ENCODE data around the gene SHISA9.

The SHISA9 gene

GRCh38 chr16:13118091-13118490 lies 216.7 kb downstream of the SHISA9 start:
- no peaks in the 10 kb centered on the region for H3K9me3 ChIP-seq (ENCODE audit: control insufficient read depth, insufficient read depth, low read length)
- no peaks in the 10 kb centered on the region for H3K79me2 ChIP-seq (ENCODE audit: control insufficient read depth, low read length)
- H3K27me3 ChIP-seq (ENCODE audit: control insufficient read depth, low read length) = no peaks in the 10 kb centered on the region
- no peaks in the 10 kb centered on the region for H3K9me2 ChIP-seq (replicated peaks; ENCODE audit: control insufficient read depth, low read length)
- TF ChIP-seq, protein P1, sequence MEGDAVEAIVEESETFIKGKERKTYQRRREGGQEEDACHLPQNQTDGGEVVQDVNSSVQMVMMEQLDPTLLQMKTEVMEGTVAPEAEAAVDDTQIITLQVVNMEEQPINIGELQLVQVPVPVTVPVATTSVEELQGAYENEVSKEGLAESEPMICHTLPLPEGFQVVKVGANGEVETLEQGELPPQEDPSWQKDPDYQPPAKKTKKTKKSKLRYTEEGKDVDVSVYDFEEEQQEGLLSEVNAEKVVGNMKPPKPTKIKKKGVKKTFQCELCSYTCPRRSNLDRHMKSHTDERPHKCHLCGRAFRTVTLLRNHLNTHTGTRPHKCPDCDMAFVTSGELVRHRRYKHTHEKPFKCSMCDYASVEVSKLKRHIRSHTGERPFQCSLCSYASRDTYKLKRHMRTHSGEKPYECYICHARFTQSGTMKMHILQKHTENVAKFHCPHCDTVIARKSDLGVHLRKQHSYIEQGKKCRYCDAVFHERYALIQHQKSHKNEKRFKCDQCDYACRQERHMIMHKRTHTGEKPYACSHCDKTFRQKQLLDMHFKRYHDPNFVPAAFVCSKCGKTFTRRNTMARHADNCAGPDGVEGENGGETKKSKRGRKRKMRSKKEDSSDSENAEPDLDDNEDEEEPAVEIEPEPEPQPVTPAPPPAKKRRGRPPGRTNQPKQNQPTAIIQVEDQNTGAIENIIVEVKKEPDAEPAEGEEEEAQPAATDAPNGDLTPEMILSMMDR (IDR thresholded peaks at IDR 0.05; ENCODE audit: low read depth, low read length, poor library complexity, severe bottlenecking) = no peak
- TF ChIP-seq EZH2phosphoT487 (IDR thresholded peaks at IDR 0.05; ENCODE audit: borderline replicate concordance, low read length) = no peak
- no peaks in the 10 kb centered on the region for H3F3A ChIP-seq (ENCODE audit: control insufficient read depth, insufficient read depth)
- no peak overlapping the region for H3K27ac ChIP-seq (ENCODE audit: low read depth, low read length)
- no peak overlapping the region for H3K4me2 ChIP-seq (ENCODE audit: low read length)
- no peak overlapping the region for H3K4me3 ChIP-seq (ENCODE audit: low read length)
- H4K20me1 ChIP-seq (ENCODE audit: control insufficient read depth, insufficient read depth, low read depth, low read length) = no peaks in the 10 kb centered on the region
- no peaks in the 10 kb centered on the region for H3K4me1 ChIP-seq (ENCODE audit: control insufficient read depth, low read length)
- H3K36me3 ChIP-seq (ENCODE audit: control insufficient read depth, low read length) = no peaks in the 10 kb centered on the region

DNA sequence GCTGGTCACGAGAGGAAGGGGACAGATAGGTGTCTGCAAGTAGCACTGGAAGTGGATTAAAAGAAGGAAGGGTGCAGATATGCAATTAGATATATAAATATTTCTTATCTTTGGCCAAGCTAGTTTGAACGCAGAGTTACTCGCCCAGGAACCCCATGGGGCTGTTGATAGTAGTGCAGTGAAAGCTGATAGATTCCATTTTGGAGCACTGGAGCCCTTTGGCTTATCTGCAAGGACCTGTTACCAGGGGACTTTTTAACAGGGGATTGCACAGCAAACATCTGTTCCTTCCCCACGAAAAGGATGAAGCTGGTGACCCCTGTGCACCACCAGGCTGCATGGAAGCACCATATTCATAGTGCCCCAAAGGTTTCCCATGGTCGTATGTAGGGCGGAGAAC lies 218.7 kb downstream of the SHISA9 start:
- H3F3A ChIP-seq (ENCODE audit: control insufficient read depth, insufficient read depth) = no peaks in the 10 kb centered on the region
- no peaks in the 10 kb centered on the region for H3K27me3 ChIP-seq (ENCODE audit: control insufficient read depth, low read length)
- no peaks in the 10 kb centered on the region for H4K20me1 ChIP-seq (ENCODE audit: control insufficient read depth, insufficient read depth, low read depth, low read length)
- H3K36me3 ChIP-seq (ENCODE audit: control insufficient read depth, low read length) = no peaks in the 10 kb centered on the region
- H3K9me2 ChIP-seq (replicated peaks; ENCODE audit: control insufficient read depth, low read length) = no peaks in the 10 kb centered on the region
- no peaks in the 10 kb centered on the region for H3K4me1 ChIP-seq (ENCODE audit: control insufficient read depth, low read length)
- no peak overlapping the region for H3K27ac ChIP-seq (ENCODE audit: low read depth, low read length)
- H3K9me3 ChIP-seq (ENCODE audit: control insufficient read depth, insufficient read depth, low read length) = no peaks in the 10 kb centered on the region
- H3K4me3 ChIP-seq (ENCODE audit: low read length) = no peak overlapping the region
- H3K4me2 ChIP-seq (ENCODE audit: low read length) = no peak overlapping the region
- no peaks in the 10 kb centered on the region for H3K79me2 ChIP-seq (ENCODE audit: control insufficient read depth, low read length)
- no peak for TF ChIP-seq EZH2phosphoT487 (IDR thresholded peaks at IDR 0.05; ENCODE audit: borderline replicate concordance, low read length)
- TF ChIP-seq, protein P1 (IDR thresholded peaks at IDR 0.05; ENCODE audit: low read depth, low read length, poor library complexity, severe bottlenecking) = no peak

DNA sequence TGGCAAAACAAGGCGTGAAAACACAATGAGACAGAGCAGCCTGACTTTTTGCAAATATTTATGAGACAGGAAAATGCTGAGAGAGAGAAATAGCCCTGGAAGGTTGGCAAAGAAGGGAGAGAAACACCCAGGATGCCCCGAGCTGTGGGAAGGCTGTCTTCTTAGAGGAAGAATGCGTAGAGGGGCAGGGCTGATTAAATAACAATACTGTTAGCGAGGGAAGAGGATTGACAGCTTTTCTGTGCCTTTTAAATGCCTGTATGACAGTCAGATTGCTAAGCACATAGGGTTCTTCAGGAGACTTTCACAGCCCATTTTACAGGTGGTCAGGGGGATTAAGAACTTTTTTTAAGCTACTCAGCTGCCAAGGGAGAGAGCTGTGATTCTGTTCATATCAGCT lies 219.2 kb downstream of the SHISA9 start:
- Histone ChIP-seq H4K20me1 (ENCODE audit: control insufficient read depth, insufficient read depth, low read depth, low read length) (no peaks in the 10 kb centered on the region), H3K4me2 (ENCODE audit: low read length) (no peak overlapping the region), H3K4me1 (ENCODE audit: control insufficient read depth, low read length) (no peaks in the 10 kb centered on the region), H3K9me3 (ENCODE audit: control insufficient read depth, insufficient read depth, low read length) (no peaks in the 10 kb centered on the region), H3K36me3 (ENCODE audit: control insufficient read depth, low read length) (no peaks in the 10 kb centered on the region), H3K9me2 (replicated peaks; ENCODE audit: control insufficient read depth, low read length) (no peaks in the 10 kb centered on the region), H3K4me3 (ENCODE audit: low read length) (no peak overlapping the region), H3F3A (ENCODE audit: control insufficient read depth, insufficient read depth) (no peaks in the 10 kb centered on the region), H3K79me2 (ENCODE audit: control insufficient read depth, low read length) (no peaks in the 10 kb centered on the region), H3K27me3 (ENCODE audit: control insufficient read depth, low read length) (no peaks in the 10 kb centered on the region), H3K27ac (ENCODE audit: low read depth, low read length) (no peak overlapping the region)
- TF ChIP-seq, protein P1 (IDR thresholded peaks at IDR 0.05; ENCODE audit: low read depth, low read length, poor library complexity, severe bottlenecking) = no peak
- no peak for TF ChIP-seq EZH2phosphoT487 (IDR thresholded peaks at IDR 0.05; ENCODE audit: borderline replicate concordance, low read length)

DNA sequence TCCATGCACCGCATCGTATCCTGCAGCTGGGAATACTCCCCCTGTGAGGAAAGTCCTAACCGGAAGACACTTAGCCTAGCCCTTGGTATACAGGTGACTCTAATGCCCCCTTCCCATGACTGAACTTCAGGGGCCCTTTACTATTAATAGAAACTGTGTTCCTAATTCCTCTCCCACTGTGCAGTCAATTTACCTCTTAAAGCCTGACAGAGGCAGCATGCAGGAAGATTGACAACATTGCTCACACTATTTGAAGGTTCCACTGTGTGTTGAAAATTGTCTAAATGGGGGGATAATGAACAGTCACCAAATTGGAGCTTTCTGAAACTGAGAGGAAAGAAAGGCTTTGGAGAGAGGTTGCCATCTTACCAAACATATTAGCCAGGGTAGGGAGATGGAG lies 222.6 kb downstream of the SHISA9 start:
- H3K4me2 ChIP-seq (ENCODE audit: low read length) = no peak overlapping the region
- TF ChIP-seq EZH2phosphoT487 (IDR thresholded peaks at IDR 0.05; ENCODE audit: borderline replicate concordance, low read length) = no peak
- TF ChIP-seq, protein P1 (IDR thresholded peaks at IDR 0.05; ENCODE audit: low read depth, low read length, poor library complexity, severe bottlenecking) = no peak
- H3F3A ChIP-seq (ENCODE audit: control insufficient read depth, insufficient read depth) = no peaks in the 10 kb centered on the region
- H3K9me3 ChIP-seq (ENCODE audit: control insufficient read depth, insufficient read depth, low read length) = no peaks in the 10 kb centered on the region
- no peaks in the 10 kb centered on the region for H3K36me3 ChIP-seq (ENCODE audit: control insufficient read depth, low read length)
- H3K79me2 ChIP-seq (ENCODE audit: control insufficient read depth, low read length) = no peaks in the 10 kb centered on the region
- no peaks in the 10 kb centered on the region for H3K4me1 ChIP-seq (ENCODE audit: control insufficient read depth, low read length)
- no peaks in the 10 kb centered on the region for H4K20me1 ChIP-seq (ENCODE audit: control insufficient read depth, insufficient read depth, low read depth, low read length)
- no peaks in the 10 kb centered on the region for H3K9me2 ChIP-seq (replicated peaks; ENCODE audit: control insufficient read depth, low read length)
- no peaks in the 10 kb centered on the region for H3K27me3 ChIP-seq (ENCODE audit: control insufficient read depth, low read length)
- no peak overlapping the region for H3K27ac ChIP-seq (ENCODE audit: low read depth, low read length)
- no peak overlapping the region for H3K4me3 ChIP-seq (ENCODE audit: low read length)
